M059J (cell line): ENCODE data around the gene ENOSF1. TPM values are rescaled to one million over a fixed set of nuclear protein-coding genes. Genes with fewer than 3 reads are reported as not detected.

ENCODE experiments used
- DNase-seq: peaks from one replicate; pipeline ENCODE4 v3.0.0-alpha.2; 2012; ENCODE audit warnings: low read depth
- total RNA-seq: library from RNA; depleted of rRNA; stranded (reverse); fragments of >200 nt; shearing (Covaris generic); gene quantifications from 2 replicates; pipeline ENCODE4 v1.2.3, GENCODE V29; 2014

The ENOSF1 gene
- total RNA-seq, 1 experiment from 2014 or later, result 4.5 TPM

GRCh38 chr18:673769-674168 is 38.7 kb downstream of the ENOSF1 start:
- DNase-seq, result no peak

- DNase-seq, result no peak
These were observed 39.1 kb downstream of the ENOSF1 start for GRCh38 chr18:673317-673716.

GRCh38 chr18:671405-671804 is 41.0 kb downstream of the ENOSF1 start:
- DNase-seq, result no peak

GRCh38 chr18:670522-670921 is 41.9 kb downstream of the ENOSF1 start:
- no peak for DNase-seq

- no peak for DNase-seq
These were observed 43.4 kb downstream of the ENOSF1 start for GRCh38 chr18:669077-669476.

- DNase-seq, result no peak
These were observed 44.2 kb downstream of the ENOSF1 start for GRCh38 chr18:668260-668659.

- DNase-seq, result no peak
These were observed 45.8 kb downstream of the ENOSF1 start for GRCh38 chr18:666628-667027.

- no peak for DNase-seq
These were observed 46.3 kb downstream of the ENOSF1 start for GRCh38 chr18:666177-666576.

- no peak for DNase-seq
These were observed 50.2 kb downstream of the ENOSF1 start for GRCh38 chr18:662197-662596.

GRCh38 chr18:659597-659996 is 52.8 kb downstream of the ENOSF1 start:
- no peak for DNase-seq

- DNase-seq, result no peak
These were observed 53.4 kb downstream of the ENOSF1 start for GRCh38 chr18:658947-659533.

GRCh38 chr18:658001-658946 is 54.2 kb downstream of the ENOSF1 start:
- peak; percentile 92 for DNase-seq

- peak; percentile 76 for DNase-seq
These were observed 55.0 kb downstream of the ENOSF1 start, which contains the start of gene TYMS for GRCh38 chr18:657311-658000. Gene TYMS, plus strand, starts transcription at chr18:657653. Its CDS starts 90 bp downstream, at chr18:657743.

GRCh38 chr18:655445-655844 is 57.0 kb downstream of the ENOSF1 start:
- no peak for DNase-seq

- no peak for DNase-seq
These were observed 57.8 kb downstream of the ENOSF1 start for GRCh38 chr18:654601-655000.

- no peak for DNase-seq
These were observed 58.9 kb downstream of the ENOSF1 start for GRCh38 chr18:653512-653911.

GRCh38 chr18:652131-652530 is 60.3 kb downstream of the ENOSF1 start:
- peak; percentile 53 for DNase-seq

- DNase-seq, result no peak
These were observed 62.0 kb downstream of the ENOSF1 start for GRCh38 chr18:650428-650858.

- peak; percentile 39 for DNase-seq
These were observed 63.1 kb downstream of the ENOSF1 start for GRCh38 chr18:649341-649740.

- no peak for DNase-seq
These were observed 65.1 kb downstream of the ENOSF1 start for GRCh38 chr18:647304-647703.

- peak; percentile 30 for DNase-seq
These were observed 67.9 kb downstream of the ENOSF1 start for GRCh38 chr18:644395-645004.

GRCh38 chr18:641224-641623 is 71.2 kb downstream of the ENOSF1 start:
- no peak for DNase-seq
